ENCODE measurements around the gene MOB1A. TPM values are rescaled to one million over a fixed set of nuclear protein-coding genes. Genes with fewer than 3 reads are reported as not detected.
A peak's percentile ranks its signal among the peaks of the same experiment; 100 is the strongest.
"Not testable (repeated sequence)": the region's sequence is repeated elsewhere in the genome, so short reads cannot be mapped to it uniquely, and the experiment has no call there.

MOB1A gene
- total and polyA plus RNA-seq, 2 experiments from 2014 or later, result 36.2 to 111 TPM

DNA sequence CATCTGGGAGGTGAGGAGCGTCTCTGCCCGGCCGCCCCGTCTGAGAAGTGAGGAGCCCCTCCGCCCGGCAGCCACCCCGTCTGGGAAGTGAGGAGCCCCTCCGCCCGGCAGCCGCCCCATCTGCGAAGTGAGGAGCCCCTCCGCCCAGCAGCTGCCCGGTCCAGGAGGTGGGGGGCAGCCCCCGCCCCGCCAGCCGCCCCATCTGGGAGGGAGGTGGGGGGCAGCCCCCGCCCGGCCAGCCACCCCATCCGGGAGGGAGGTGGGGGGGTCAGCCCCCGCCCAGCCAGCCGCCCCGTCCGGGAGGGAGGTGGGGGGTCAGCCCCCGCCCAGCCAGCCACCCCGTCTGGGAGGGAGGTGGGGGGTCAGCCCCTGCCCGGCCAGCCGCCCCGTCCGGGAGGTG is 54.7 kb downstream of the MOB1A start:
- H3K27ac ChIP-seq (ENCODE audit: low read depth); H2AFZ ChIP-seq; H3K4me2 ChIP-seq; H3K36me3 ChIP-seq (ENCODE audit: insufficient read depth); H3K9me2 ChIP-seq (ENCODE audit: insufficient read depth); H3K27ac Mint-ChIP-seq; H3K79me2 ChIP-seq (replicated peaks; ENCODE audit: insufficient read depth); DNase-seq (ENCODE audit: low spot score); H3K4me1 Mint-ChIP-seq; H3K4me3 ChIP-seq; H3F3A ChIP-seq (replicated peaks; ENCODE audit: low read depth); H4K20me1 ChIP-seq (replicated peaks; ENCODE audit: insufficient read depth); H3K4me3 Mint-ChIP-seq; H3K4me1 ChIP-seq (ENCODE audit: insufficient read depth); ATAC-seq: not testable (repeated sequence)
- Mint-ChIP-seq H3K9me3 (peaks cover 39% of the 10 kb centered on the region), H3K36me3 (ENCODE audit: low read depth) (peaks cover 29% of the 10 kb centered on the region), H3K27me3 (ENCODE audit: insufficient read depth, low read depth, poor library complexity) (peaks cover 14% of the 10 kb centered on the region)
- peaks cover 18% of the 10 kb centered on the region; the same call in 1 of the 2 replicates for H3K27me3 ChIP-seq (ENCODE audit: insufficient read depth)

DNA sequence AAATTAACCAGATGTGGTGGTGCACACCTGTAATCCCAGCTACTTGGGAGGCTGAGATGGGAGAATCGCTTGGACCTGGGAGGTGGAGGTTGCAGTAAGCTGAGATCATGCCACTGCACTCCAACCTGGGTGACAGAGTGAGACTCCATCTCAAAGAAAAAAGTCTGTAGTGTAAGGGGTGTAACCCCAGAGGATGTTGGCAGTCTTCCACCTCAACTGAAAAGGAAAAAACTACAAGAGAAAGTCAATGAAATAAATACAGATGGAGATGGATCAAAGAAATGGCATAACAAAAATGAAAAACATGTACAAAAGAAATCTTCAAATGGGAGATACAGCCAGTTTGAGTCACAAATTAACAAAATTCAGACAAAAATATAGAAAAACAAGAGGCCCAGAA is 56.8 kb downstream of the MOB1A start:
- H3K9me2 ChIP-seq (ENCODE audit: insufficient read depth); H3K4me2 ChIP-seq; H3K4me1 Mint-ChIP-seq; H3K4me1 ChIP-seq (ENCODE audit: insufficient read depth); H3K4me3 Mint-ChIP-seq; H3K27ac ChIP-seq (ENCODE audit: low read depth); H3K36me3 ChIP-seq (ENCODE audit: insufficient read depth); H2AFZ ChIP-seq; H3K4me3 ChIP-seq; H4K20me1 ChIP-seq (replicated peaks; ENCODE audit: insufficient read depth); H3K79me2 ChIP-seq (replicated peaks; ENCODE audit: insufficient read depth); DNase-seq (ENCODE audit: low spot score); H3K27ac Mint-ChIP-seq; H3F3A ChIP-seq (replicated peaks; ENCODE audit: low read depth); ATAC-seq: not testable (repeated sequence)
- H3K27me3 ChIP-seq (ENCODE audit: insufficient read depth), result peaks cover 18% of the 10 kb centered on the region; the same call in 1 of the 2 replicates
- Mint-ChIP-seq H3K36me3 (ENCODE audit: low read depth) (peaks cover 29% of the 10 kb centered on the region), H3K27me3 (ENCODE audit: insufficient read depth, low read depth, poor library complexity) (peaks cover 14% of the 10 kb centered on the region), H3K9me3 (peaks cover 39% of the 10 kb centered on the region)

DNA sequence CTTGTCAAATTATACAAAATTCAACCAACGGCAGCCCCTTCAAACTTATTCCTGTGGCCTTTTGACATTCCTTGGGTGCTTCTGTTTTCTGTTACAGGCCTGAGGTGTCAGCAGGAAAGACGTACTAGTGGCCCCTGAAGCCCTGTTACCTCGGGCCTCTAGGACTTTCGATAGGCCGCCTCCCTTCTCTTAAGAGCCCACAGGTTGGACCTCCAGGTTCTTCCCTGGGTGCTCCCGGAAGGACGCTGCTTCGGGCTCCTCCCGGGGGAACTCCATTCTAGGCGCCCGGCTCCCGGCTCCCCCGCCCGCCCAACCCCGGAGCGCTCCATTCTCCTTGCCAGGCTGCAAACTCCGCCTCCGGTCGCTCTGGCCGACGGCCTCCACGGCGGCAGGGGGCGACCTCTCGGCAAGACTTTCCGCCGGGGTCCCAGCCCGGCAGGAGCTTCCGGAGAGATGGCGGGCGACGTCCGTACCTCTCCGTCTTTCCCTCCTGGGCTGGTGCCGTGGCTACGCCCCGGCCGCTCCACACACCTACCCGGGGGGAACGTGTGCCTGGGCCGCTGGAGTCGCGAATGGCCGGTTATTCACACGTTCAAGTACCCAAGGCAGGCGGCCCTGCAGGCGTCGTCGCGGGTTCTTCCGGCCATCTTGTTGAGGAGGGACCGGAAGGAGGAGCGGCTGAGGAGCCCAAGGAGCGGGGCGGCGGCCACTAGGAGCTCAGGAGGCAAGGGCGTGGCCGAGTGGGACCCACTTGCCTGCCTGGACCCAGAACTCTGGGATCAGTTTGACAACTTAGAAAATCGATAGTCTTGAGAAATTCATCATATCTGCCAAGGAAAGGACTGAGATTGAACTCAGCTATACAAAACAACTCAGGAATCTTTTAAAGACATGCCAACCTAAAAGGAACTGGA is 58.5 kb downstream of the MOB1A start:
- Histone ChIP-seq H3K27ac (ENCODE audit: low read depth) (peak overlapping the region; percentile 98), H3K27me3 (ENCODE audit: insufficient read depth) (peaks cover 16% of the 10 kb centered on the region; the same call in 1 of the 2 replicates), H3K4me2 (peak overlapping the region; percentile 84), H2AFZ (peak overlapping the region; percentile 99), H3K4me1 (ENCODE audit: insufficient read depth) (no peaks in the 10 kb centered on the region; the same call in 1 of the 2 replicates), H3K79me2 (replicated peaks; ENCODE audit: insufficient read depth) (no peaks in the 10 kb centered on the region), H3F3A (replicated peaks; ENCODE audit: low read depth) (peaks cover 2% of the 10 kb centered on the region; the same call in 1 of the 2 replicates), H3K9me2 (ENCODE audit: insufficient read depth) (peaks cover 4% of the 10 kb centered on the region), H4K20me1 (replicated peaks; ENCODE audit: insufficient read depth) (no peaks in the 10 kb centered on the region), H3K36me3 (ENCODE audit: insufficient read depth) (no peaks in the 10 kb centered on the region; the same call in 1 of the 2 replicates), H3K4me3 (peak overlapping the region; percentile 93)
- Mint-ChIP-seq H3K4me3 (peak overlapping the region; percentile 84), H3K36me3 (ENCODE audit: low read depth) (peaks cover 29% of the 10 kb centered on the region), H3K4me1 (peaks cover 3% of the 10 kb centered on the region; the same call in 1 of the 3 replicates), H3K9me3 (peaks cover 38% of the 10 kb centered on the region), H3K27me3 (ENCODE audit: insufficient read depth, low read depth, poor library complexity) (peaks cover 14% of the 10 kb centered on the region), H3K27ac (peak overlapping the region; percentile 95; the same call in 1 of the 2 replicates)
- peak; percentile 91 for DNase-seq (ENCODE audit: low spot score)
- ATAC-seq, result peak; percentile 98
- TF ChIP-seq ZNF114 (CRISPR knock-in tag; IDR thresholded peaks at IDR 0.05), result peak; percentile 94; the same call in 1 of the 2 replicates
- TF ChIP-seq, protein P1, sequence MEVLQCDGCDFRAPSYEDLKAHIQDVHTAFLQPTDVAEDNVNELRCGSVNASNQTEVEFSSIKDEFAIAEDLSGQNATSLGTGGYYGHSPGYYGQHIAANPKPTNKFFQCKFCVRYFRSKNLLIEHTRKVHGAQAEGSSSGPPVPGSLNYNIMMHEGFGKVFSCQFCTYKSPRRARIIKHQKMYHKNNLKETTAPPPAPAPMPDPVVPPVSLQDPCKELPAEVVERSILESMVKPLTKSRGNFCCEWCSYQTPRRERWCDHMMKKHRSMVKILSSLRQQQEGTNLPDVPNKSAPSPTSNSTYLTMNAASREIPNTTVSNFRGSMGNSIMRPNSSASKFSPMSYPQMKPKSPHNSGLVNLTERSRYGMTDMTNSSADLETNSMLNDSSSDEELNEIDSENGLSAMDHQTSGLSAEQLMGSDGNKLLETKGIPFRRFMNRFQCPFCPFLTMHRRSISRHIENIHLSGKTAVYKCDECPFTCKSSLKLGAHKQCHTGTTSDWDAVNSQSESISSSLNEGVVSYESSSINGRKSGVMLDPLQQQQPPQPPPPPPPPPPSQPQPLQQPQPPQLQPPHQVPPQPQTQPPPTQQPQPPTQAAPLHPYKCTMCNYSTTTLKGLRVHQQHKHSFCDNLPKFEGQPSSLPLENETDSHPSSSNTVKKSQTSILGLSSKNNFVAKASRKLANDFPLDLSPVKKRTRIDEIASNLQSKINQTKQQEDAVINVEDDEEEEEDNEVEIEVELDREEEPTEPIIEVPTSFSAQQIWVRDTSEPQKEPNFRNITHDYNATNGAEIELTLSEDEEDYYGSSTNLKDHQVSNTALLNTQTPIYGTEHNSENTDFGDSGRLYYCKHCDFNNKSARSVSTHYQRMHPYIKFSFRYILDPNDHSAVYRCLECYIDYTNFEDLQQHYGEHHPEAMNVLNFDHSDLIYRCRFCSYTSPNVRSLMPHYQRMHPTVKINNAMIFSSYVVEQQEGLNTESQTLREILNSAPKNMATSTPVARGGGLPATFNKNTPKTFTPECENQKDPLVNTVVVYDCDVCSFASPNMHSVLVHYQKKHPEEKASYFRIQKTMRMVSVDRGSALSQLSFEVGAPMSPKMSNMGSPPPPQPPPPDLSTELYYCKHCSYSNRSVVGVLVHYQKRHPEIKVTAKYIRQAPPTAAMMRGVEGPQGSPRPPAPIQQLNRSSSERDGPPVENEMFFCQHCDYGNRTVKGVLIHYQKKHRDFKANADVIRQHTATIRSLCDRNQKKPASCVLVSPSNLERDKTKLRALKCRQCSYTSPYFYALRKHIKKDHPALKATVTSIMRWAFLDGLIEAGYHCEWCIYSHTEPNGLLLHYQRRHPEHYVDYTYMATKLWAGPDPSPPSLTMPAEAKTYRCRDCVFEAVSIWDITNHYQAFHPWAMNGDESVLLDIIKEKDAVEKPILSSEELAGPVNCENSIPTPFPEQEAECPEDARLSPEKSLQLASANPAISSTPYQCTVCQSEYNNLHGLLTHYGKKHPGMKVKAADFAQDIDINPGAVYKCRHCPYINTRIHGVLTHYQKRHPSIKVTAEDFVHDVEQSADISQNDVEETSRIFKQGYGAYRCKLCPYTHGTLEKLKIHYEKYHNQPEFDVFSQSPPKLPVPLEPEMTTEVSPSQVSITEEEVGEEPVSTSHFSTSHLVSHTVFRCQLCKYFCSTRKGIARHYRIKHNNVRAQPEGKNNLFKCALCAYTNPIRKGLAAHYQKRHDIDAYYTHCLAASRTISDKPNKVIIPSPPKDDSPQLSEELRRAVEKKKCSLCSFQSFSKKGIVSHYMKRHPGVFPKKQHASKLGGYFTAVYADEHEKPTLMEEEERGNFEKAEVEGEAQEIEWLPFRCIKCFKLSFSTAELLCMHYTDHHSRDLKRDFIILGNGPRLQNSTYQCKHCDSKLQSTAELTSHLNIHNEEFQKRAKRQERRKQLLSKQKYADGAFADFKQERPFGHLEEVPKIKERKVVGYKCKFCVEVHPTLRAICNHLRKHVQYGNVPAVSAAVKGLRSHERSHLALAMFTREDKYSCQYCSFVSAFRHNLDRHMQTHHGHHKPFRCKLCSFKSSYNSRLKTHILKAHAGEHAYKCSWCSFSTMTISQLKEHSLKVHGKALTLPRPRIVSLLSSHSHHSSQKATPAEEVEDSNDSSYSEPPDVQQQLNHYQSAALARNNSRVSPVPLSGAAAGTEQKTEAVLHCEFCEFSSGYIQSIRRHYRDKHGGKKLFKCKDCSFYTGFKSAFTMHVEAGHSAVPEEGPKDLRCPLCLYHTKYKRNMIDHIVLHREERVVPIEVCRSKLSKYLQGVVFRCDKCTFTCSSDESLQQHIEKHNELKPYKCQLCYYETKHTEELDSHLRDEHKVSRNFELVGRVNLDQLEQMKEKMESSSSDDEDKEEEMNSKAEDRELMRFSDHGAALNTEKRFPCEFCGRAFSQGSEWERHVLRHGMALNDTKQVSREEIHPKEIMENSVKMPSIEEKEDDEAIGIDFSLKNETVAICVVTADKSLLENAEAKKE (CRISPR knock-in tag; IDR thresholded peaks at IDR 0.05), result no peak
- no peak for TF ChIP-seq NANOG (IDR thresholded peaks at IDR 0.05; ENCODE audit: borderline replicate concordance)
- TF ChIP-seq JUNB (IDR thresholded peaks at IDR 0.05; ENCODE audit: unreplicated experiment), result no peak
- TF ChIP-seq ZNF331 (CRISPR knock-in tag; IDR thresholded peaks at IDR 0.05; ENCODE audit: low read depth), result no peak

All from GM23338 (cell line).